HL-60 (cell line): ENCODE data around the gene ARHGEF4.
"Not testable (repeated sequence)": the region's sequence is repeated elsewhere in the genome, so short reads cannot be mapped to it uniquely, and the experiment has no call there.

Experiments used
- GABPA ChIP-seq: IDR thresholded peaks from 2 replicates; pipeline ENCODE4 v1.6.1; 2012; ENCODE audit warnings: low read depth
- POLR2AphosphoS5 ChIP-seq: IDR thresholded peaks from 2 replicates; pipeline ENCODE4 v1.6.1; 2012; ENCODE audit warnings: low read depth
- TF ChIP-seq, protein P1 (sequence below): IDR thresholded peaks from one replicate; pipeline ENCODE4 v1.5.1; 2011; ENCODE audit warnings: low read length, control low read depth, inconsistent platforms; ENCODE audit not compliant: insufficient read depth
- TF ChIP-seq, protein P2 (sequence below): IDR thresholded peaks from 2 replicates; pipeline ENCODE4 v1.6.1; 2012; ENCODE audit warnings: low read depth; ENCODE audit not compliant: insufficient replicate concordance

DNA sequence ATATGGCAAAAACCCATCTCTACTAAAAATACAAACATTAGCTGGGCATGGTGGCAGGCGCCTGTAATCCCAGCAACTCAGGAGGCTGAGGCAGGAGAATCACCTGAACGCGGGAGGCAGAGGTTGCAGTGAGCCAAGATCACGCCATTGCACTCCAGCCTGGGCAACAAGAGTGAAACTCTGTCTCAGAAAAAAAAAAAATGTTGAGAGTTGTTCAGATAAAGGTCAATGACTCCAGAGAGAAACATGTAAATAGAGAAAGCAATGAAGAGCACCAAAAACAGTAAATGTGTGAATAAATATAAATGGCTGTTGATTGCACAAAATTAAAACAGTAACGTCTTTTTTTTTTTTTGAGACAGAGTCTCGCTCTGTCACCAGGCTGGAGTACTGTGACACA lies 243.2 kb downstream of the ARHGEF4 start:
- TF ChIP-seq, protein P1, sequence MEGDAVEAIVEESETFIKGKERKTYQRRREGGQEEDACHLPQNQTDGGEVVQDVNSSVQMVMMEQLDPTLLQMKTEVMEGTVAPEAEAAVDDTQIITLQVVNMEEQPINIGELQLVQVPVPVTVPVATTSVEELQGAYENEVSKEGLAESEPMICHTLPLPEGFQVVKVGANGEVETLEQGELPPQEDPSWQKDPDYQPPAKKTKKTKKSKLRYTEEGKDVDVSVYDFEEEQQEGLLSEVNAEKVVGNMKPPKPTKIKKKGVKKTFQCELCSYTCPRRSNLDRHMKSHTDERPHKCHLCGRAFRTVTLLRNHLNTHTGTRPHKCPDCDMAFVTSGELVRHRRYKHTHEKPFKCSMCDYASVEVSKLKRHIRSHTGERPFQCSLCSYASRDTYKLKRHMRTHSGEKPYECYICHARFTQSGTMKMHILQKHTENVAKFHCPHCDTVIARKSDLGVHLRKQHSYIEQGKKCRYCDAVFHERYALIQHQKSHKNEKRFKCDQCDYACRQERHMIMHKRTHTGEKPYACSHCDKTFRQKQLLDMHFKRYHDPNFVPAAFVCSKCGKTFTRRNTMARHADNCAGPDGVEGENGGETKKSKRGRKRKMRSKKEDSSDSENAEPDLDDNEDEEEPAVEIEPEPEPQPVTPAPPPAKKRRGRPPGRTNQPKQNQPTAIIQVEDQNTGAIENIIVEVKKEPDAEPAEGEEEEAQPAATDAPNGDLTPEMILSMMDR: not testable (repeated sequence)
- TF ChIP-seq POLR2AphosphoS5, GABPA: not testable (repeated sequence)
- TF ChIP-seq, protein P2, sequence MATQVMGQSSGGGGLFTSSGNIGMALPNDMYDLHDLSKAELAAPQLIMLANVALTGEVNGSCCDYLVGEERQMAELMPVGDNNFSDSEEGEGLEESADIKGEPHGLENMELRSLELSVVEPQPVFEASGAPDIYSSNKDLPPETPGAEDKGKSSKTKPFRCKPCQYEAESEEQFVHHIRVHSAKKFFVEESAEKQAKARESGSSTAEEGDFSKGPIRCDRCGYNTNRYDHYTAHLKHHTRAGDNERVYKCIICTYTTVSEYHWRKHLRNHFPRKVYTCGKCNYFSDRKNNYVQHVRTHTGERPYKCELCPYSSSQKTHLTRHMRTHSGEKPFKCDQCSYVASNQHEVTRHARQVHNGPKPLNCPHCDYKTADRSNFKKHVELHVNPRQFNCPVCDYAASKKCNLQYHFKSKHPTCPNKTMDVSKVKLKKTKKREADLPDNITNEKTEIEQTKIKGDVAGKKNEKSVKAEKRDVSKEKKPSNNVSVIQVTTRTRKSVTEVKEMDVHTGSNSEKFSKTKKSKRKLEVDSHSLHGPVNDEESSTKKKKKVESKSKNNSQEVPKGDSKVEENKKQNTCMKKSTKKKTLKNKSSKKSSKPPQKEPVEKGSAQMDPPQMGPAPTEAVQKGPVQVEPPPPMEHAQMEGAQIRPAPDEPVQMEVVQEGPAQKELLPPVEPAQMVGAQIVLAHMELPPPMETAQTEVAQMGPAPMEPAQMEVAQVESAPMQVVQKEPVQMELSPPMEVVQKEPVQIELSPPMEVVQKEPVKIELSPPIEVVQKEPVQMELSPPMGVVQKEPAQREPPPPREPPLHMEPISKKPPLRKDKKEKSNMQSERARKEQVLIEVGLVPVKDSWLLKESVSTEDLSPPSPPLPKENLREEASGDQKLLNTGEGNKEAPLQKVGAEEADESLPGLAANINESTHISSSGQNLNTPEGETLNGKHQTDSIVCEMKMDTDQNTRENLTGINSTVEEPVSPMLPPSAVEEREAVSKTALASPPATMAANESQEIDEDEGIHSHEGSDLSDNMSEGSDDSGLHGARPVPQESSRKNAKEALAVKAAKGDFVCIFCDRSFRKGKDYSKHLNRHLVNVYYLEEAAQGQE: not testable (repeated sequence)
